ENCODE measurements around the gene ATG14.
A peak's percentile ranks its signal among the peaks of the same experiment; 100 is the strongest.
"Not testable (repeated sequence)": the region's sequence is repeated elsewhere in the genome, so short reads cannot be mapped to it uniquely, and the experiment has no call there.

Gene ATG14

GRCh38 chr14:55411426-55412389, at the start of gene ATG14:
TSS of gene ATG14 (minus strand) at chr14:55411830. CDS start at chr14:55411822, 8 bp downstream.
- peak; percentile 78 for DNase-seq

- DNase-seq: no peak
Observed at GRCh38 chr14:55458800-55459515, 47.3 kb upstream of the ATG14 start.

- DNase-seq: no peak
Observed at GRCh38 chr14:55457496-55457895, 45.9 kb upstream of the ATG14 start.

- DNase-seq: not testable (repeated sequence)
Observed at GRCh38 chr14:55456411-55456810, 44.8 kb upstream of the ATG14 start.

- peak; percentile 85 for DNase-seq
Observed at GRCh38 chr14:55454264-55455002, 42.8 kb upstream of the ATG14 start.

GRCh38 chr14:55451950-55452349, 40.3 kb upstream of the ATG14 start:
- DNase-seq: no peak

GRCh38 chr14:55451398-55451797, 39.8 kb upstream of the ATG14 start:
- no peak for DNase-seq

GRCh38 chr14:55450987-55451386, 39.4 kb upstream of the ATG14 start:
- DNase-seq: no peak

GRCh38 chr14:55450539-55450938, 38.9 kb upstream of the ATG14 start:
- no peak for DNase-seq

- no peak for DNase-seq
Observed at GRCh38 chr14:55450124-55450523, 38.5 kb upstream of the ATG14 start.

GRCh38 chr14:55449116-55449515, 37.5 kb upstream of the ATG14 start:
- no peak for DNase-seq

GRCh38 chr14:55448141-55448614, 36.5 kb upstream of the ATG14 start:
- DNase-seq: no peak

- DNase-seq: no peak
Observed at GRCh38 chr14:55446833-55447232, 35.2 kb upstream of the ATG14 start.

GRCh38 chr14:55446127-55446736, 34.6 kb upstream of the ATG14 start:
- peak; percentile 78 for DNase-seq

- DNase-seq: no peak
Observed at GRCh38 chr14:55441286-55441685, 29.7 kb upstream of the ATG14 start.

- DNase-seq: no peak
Observed at GRCh38 chr14:55440385-55440784, 28.8 kb upstream of the ATG14 start, which contains the start of gene TBPL2. TSS of gene TBPL2 (minus strand) at chr14:55440616. CDS start at chr14:55440449, 167 bp downstream.

- DNase-seq: peak; percentile 54
Observed at GRCh38 chr14:55438066-55438683, 26.5 kb upstream of the ATG14 start.

- no peak for DNase-seq
Observed at GRCh38 chr14:55436931-55437330, 25.3 kb upstream of the ATG14 start.

- DNase-seq: no peak
Observed at GRCh38 chr14:55436519-55436918, 24.9 kb upstream of the ATG14 start.

- DNase-seq: no peak
Observed at GRCh38 chr14:55434805-55435174, 23.2 kb upstream of the ATG14 start.

- no peak for DNase-seq
Observed at GRCh38 chr14:55433880-55434804, 22.5 kb upstream of the ATG14 start.

Measured in NCI-H510A treated with DMSO at 0.1 percent for 48 hours (cell line).